Lower lobe of right lung (tissue), 2 donors: ENCODE measurements around the gene NCOA5. TPM values are rescaled to one million over a fixed set of nuclear protein-coding genes. Genes with fewer than 3 reads are reported as not detected.

Experiments used
- ATAC-seq, 2 donors: fragments of 200-7000 bp; cut with Tn5 transposase; one replicate each; pipeline ENCODE4 v1.9.1; 2020 to 2022; ENCODE audit warnings: mild to moderate bottlenecking in 2 of 2, moderate library complexity in 2 of 2
- DNase-seq: peaks from one replicate; pipeline ENCODE4 v3.0.0-alpha.2; 2020
- H3K27ac ChIP-seq: fragments of 200-600 bp; one replicate; pipeline ENCODE4 v1.8.0; 2022
- H3K27me3 ChIP-seq: fragments of 200-600 bp; one replicate; pipeline ENCODE4 v1.8.0; 2022; ENCODE audit warnings: low read depth
- H3K36me3 ChIP-seq: fragments of 200-600 bp; one replicate; pipeline ENCODE4 v1.8.0; 2022; ENCODE audit warnings: mild to moderate bottlenecking
- H3K4me1 ChIP-seq: fragments of 200-600 bp; one replicate; pipeline ENCODE4 v1.8.0; 2022
- H3K4me3 ChIP-seq: fragments of 200-600 bp; one replicate; pipeline ENCODE4 v1.8.0; 2022; ENCODE audit warnings: mild to moderate bottlenecking
- H3K9me3 ChIP-seq: fragments of 200-600 bp; one replicate; pipeline ENCODE4 v1.8.0; 2022
- intact Hi-C: fragments of 100-400 bp; cut with DNase I; formaldehyde crosslinking; loops from one replicate; pipeline ENCODE4 v1.11.0; 2022
- total RNA-seq: library from RNA; stranded (reverse); fragmentation: NEBNext Ultra II Directional; extraction: Animal tissue kit (Norgen Biotek cat#: 25700); gene quantifications from one replicate; pipeline ENCODE4 v1.2.1, GENCODE V29; 2021
- TF ChIP-seq, protein P1 (sequence below): fragments of 200-600 bp; IDR thresholded peaks from one replicate; pipeline ENCODE4 v1.8.0; 2022; ENCODE audit warnings: antibody characterized with exemption, mild to moderate bottlenecking
- donor health status: DM: no; HTN: yes; CAD: no; lungs with severe emphysema.

NCOA5 gene
- total RNA-seq, 1 donor from 2014 or later = 29.4 TPM

DNA sequence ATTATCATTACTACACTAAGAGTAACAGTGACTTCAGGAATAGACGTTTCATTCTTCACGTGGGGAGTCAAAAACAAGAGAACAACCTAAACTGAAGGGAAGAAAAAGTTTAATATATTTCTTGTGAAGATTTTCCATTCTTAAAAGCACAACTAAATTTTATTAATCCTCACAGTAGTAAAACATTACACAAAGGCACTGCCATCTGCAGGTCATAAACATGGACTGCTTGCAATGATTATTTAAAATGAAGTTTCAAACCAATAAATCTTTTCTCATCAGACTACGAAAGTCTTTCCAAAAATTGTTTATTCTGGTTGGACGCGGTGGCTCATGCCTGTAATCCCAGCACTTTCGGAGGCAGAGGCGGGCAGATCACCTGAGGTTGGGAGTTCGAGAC is 2.6 kb downstream of the NCOA5 start:
- no peak for ATAC-seq
- H3K27me3 ChIP-seq = no peaks in the 10 kb centered on the region
- no peak overlapping the region for H3K27ac ChIP-seq
- TF ChIP-seq, protein P1, sequence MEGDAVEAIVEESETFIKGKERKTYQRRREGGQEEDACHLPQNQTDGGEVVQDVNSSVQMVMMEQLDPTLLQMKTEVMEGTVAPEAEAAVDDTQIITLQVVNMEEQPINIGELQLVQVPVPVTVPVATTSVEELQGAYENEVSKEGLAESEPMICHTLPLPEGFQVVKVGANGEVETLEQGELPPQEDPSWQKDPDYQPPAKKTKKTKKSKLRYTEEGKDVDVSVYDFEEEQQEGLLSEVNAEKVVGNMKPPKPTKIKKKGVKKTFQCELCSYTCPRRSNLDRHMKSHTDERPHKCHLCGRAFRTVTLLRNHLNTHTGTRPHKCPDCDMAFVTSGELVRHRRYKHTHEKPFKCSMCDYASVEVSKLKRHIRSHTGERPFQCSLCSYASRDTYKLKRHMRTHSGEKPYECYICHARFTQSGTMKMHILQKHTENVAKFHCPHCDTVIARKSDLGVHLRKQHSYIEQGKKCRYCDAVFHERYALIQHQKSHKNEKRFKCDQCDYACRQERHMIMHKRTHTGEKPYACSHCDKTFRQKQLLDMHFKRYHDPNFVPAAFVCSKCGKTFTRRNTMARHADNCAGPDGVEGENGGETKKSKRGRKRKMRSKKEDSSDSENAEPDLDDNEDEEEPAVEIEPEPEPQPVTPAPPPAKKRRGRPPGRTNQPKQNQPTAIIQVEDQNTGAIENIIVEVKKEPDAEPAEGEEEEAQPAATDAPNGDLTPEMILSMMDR = peak; percentile 33
- no peaks in the 10 kb centered on the region for H3K9me3 ChIP-seq
- intact Hi-C loops = no loop called here
- H3K4me1 ChIP-seq = peaks cover 70% of the 10 kb centered on the region
- no peak overlapping the region for H3K4me3 ChIP-seq
- no peaks in the 10 kb centered on the region for H3K36me3 ChIP-seq
- DNase-seq = no peak

- DNase-seq (no peak), ATAC-seq (no peak)
- peaks cover 83% of the 10 kb centered on the region for H3K4me1 ChIP-seq
- no peaks in the 10 kb centered on the region for H3K36me3 ChIP-seq
- H3K27ac ChIP-seq = no peak overlapping the region
- no peaks in the 10 kb centered on the region for H3K27me3 ChIP-seq
- intact Hi-C loops = no loop called here
- no peaks in the 10 kb centered on the region for H3K9me3 ChIP-seq
- H3K4me3 ChIP-seq = no peak overlapping the region
- TF ChIP-seq, protein P1 = no peak
Measured at GRCh38 chr20:46085179-46085851, 4.4 kb downstream of the NCOA5 start.

- H3K36me3 ChIP-seq = no peaks in the 10 kb centered on the region
- no peak overlapping the region for H3K4me3 ChIP-seq
- no peaks in the 10 kb centered on the region for H3K9me3 ChIP-seq
- intact Hi-C loops = no loop called here
- no peaks in the 10 kb centered on the region for H3K27me3 ChIP-seq
- ATAC-seq (no peak), DNase-seq (no peak)
- H3K27ac ChIP-seq = no peak overlapping the region
- TF ChIP-seq, protein P1 = no peak
- H3K4me1 ChIP-seq = peaks cover 81% of the 10 kb centered on the region
Measured at GRCh38 chr20:46084805-46085178, 5.0 kb downstream of the NCOA5 start.

DNA sequence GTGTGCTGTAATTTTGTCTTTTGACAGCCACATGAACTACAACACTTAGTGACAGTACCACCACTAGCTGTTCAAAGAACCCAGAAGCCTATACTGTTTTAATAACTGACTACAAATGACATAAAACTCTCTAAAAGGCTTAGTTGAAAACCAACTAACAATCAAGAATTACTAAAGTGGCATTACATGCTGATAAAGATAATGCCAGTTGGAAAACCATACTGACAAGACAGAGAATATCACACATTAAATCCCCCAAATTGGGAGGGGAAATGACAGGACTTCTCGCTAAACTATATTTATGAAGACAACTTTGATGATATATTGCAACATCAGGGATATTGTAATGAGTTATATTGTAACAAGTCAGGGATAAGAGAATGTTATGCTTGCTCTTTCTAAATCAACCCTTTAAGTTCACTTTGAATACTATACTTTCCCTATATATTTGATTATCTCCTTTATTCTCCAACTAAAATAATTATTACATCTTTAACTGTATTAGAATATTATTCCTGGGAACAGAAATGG is 6.2 kb downstream of the NCOA5 start:
- H3K27ac ChIP-seq = no peak overlapping the region
- TF ChIP-seq, protein P1 = no peak
- no peaks in the 10 kb centered on the region for H3K9me3 ChIP-seq
- no peak overlapping the region for H3K4me3 ChIP-seq
- intact Hi-C loops = no loop called here
- DNase-seq (no peak), ATAC-seq (no peak)
- peaks cover 80% of the 10 kb centered on the region for H3K4me1 ChIP-seq
- H3K36me3 ChIP-seq = peaks cover 8% of the 10 kb centered on the region
- no peaks in the 10 kb centered on the region for H3K27me3 ChIP-seq

DNA sequence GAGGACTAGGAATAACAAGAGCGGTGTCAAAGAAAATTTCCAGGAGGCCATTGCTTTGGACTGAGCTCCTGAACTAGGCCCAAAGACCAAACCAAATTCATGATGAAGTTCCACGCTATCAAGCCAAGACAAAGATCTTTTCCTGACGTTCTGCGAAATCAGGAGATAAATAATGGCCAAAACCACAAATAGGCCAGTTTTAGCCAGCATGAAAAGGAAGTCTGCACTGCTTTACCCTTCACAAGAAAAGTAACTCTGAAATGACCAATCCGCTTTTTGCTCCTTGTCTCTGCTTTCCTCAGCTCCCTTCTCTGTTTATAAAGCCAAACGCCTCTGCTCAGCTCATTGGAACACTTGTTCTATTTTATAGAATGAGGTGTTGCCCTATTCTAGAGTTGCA is 6.7 kb downstream of the NCOA5 start:
- intact Hi-C loops = no loop called here
- no peak overlapping the region for H3K4me3 ChIP-seq
- ATAC-seq (no peak), DNase-seq (no peak)
- no peaks in the 10 kb centered on the region for H3K27me3 ChIP-seq
- no peak overlapping the region for H3K27ac ChIP-seq
- TF ChIP-seq, protein P1 = no peak
- peaks cover 75% of the 10 kb centered on the region for H3K4me1 ChIP-seq
- H3K9me3 ChIP-seq = no peaks in the 10 kb centered on the region
- peaks cover 13% of the 10 kb centered on the region for H3K36me3 ChIP-seq
